HAP-1 (cell line): Measurements from ENCODE around the gene PLEKHG4B.
"Not testable (repeated sequence)": the region's sequence is repeated elsewhere in the genome, so short reads cannot be mapped to it uniquely, and the experiment has no call there.

Experiments
- DNase-seq, 2 experiments: peaks; one replicate each; pipeline ENCODE4 v3.0.0-alpha.2; 2016 to 2020; ENCODE audit warnings: low spot score in 2 of 2
- H3K27me3 ChIP-seq: fragments of 250-450 bp; sonication (Bioruptor Pico); 2 replicates; pipeline ENCODE4 v1.5.1; 2020; ENCODE audit warnings: low read depth, mild to moderate bottlenecking, moderate library complexity
- H3K36me3 ChIP-seq: fragments of 250-450 bp; sonication (Bioruptor Pico); replicated peaks from 2 replicates; pipeline ENCODE4 v1.5.1; 2020; ENCODE audit warnings: mild to moderate bottlenecking
- H3K4me1 ChIP-seq: fragments of 250-450 bp; sonication (Bioruptor Pico); 2 replicates; pipeline ENCODE4 v1.5.1; 2020; ENCODE audit warnings: mild to moderate bottlenecking
- H3K4me3 ChIP-seq: fragments of 250-450 bp; sonication (Bioruptor Pico); 2 replicates; pipeline ENCODE4 v1.5.1; 2020; ENCODE audit warnings: mild to moderate bottlenecking, moderate library complexity
- H3K9me3 ChIP-seq: fragments of 250-450 bp; sonication (Bioruptor Pico); 2 replicates; pipeline ENCODE4 v1.5.1; 2020; ENCODE audit warnings: mild to moderate bottlenecking, moderate library complexity
- in situ Hi-C: fragments of 300-500 bp; cut with MboI; formaldehyde crosslinking; loops from 3 replicates; pipeline ENCODE4 v1.14.3; 2020; ENCODE audit warnings: low sequenced_read_pairs, inconsistent platforms, mixed read lengths

Gene PLEKHG4B

DNA sequence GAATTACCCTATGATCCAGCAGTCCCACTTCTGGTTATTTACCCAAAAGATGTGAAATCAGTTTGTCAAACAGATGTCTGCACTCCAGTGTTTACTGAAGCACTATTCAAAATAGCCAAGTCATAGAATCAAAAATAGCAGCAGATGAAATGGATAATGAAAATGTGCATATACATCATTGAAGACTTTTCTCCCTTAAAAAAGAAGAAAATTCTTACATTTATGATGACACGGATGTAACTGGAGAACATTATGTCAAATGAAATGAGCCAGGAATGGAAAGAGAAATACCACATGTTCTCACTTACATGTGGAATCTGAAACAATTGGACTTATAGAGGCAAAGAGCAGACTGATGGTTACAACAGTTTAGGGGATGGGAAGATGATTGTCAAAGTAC, 21.5 kb upstream of the PLEKHG4B start:
- in situ Hi-C loops: no loop called here
- Histone ChIP-seq H3K27me3 (no peaks in the 10 kb centered on the region), H3K36me3 (no peaks in the 10 kb centered on the region)

DNA sequence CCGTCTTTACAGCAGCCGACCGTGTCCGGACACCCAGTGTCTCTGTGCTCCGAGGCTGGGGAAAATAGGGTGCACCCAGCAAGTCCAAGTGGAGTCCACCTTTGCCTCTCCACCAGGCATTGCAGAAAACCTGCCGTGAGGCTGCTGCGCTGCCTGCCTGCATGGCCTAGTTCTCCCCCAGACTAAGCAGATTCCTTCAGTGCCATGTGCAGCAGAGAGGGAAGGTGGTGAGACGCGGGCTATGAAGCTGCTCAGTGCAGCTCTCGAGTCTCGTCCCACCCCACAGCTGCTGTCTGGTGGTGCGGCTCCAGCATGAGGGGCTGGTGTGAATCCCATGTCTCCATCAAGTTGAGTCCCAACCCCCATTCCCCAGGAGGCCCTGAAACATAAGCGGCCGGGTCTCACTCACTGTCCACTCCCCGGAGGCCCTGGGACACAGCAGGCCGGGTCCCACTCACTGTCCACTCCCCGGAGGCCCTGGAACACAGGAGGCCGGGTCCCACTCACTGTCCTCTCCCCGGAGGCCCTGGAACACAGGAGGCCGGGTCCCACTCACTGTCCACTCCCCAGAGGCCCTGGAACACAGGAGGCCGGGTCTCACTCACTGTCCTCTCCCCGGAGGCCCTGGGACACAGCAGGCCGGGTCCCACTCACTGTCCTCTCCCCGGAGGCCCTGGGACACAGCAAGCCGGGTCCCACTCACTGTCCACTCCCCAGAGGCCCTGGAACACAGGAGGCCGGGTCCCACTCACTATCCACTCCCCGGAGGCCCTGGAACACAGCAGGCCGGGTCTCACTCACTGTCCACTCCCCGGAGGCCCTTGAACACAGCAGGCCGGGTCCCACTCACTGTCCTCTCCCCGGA, 19.4 kb upstream of the PLEKHG4B start:
- H3K9me3 ChIP-seq, H3K4me1 ChIP-seq, H3K4me3 ChIP-seq, in situ Hi-C loops, DNase-seq, H3K36me3 ChIP-seq, H3K27me3 ChIP-seq: not testable (repeated sequence)

More for the DNA sequence above, 21.5 kb upstream of the PLEKHG4B start:
- H3K4me3 ChIP-seq: no peak overlapping the region
- H3K9me3 ChIP-seq: no peaks in the 10 kb centered on the region
- no peak for DNase-seq
- H3K4me1 ChIP-seq: no peaks in the 10 kb centered on the region

DNA sequence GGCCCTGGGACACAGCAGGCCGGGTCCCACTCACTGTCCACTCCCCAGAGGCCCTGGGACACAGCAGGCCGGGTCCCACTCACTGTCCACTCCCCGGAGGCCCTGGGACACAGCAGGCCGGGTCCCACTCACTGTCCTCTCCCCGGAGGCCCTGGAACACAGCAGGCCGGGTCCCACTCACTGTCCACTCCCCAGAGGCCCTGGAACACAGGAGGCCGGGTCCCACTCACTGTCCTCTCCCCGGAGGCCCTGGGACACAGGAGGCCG, 18.9 kb upstream of the PLEKHG4B start:
- H3K36me3 ChIP-seq, H3K4me3 ChIP-seq, H3K27me3 ChIP-seq, in situ Hi-C loops, DNase-seq, H3K9me3 ChIP-seq, H3K4me1 ChIP-seq: not testable (repeated sequence)

DNA sequence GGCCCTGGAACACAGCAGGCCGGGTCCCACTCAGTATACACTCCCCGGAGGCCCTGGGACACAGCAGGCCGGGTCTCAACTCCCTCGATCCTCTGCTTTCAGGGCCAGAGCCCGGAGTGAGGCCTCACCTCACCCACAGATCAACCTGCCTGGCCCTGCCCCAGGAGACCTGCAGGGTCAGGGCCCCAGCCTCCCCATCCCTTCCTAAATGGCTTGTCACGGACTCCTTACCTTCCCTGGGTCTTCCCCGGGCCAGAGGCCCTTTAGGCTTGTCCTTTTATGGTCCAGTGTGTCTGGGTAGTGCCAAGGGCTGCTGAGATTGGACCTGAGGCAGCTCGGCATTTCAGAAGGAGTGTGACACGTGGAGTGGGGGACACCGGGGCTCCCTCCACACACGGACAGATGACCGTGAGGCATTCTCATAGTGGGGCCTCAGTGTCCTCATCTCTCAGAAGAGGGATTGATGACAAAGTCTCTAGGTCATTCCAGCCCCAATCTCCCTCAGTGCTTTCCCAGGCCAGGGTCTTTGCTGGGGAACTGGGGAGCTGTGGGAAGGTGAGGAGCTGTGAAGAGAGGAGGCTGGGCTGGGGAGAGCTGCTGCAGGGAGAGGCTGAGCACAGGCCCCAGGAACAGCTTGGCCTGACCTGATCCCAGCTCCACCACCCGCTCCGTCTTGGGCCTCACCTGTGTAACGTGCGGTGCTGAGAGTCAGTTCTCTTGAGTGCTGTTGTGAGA, 18.0 kb upstream of the PLEKHG4B start:
- no peak for DNase-seq
- no peaks in the 10 kb centered on the region for H3K27me3 ChIP-seq
- H3K9me3 ChIP-seq: no peaks in the 10 kb centered on the region
- in situ Hi-C loops: no loop called here
- H3K4me3 ChIP-seq: no peak overlapping the region
- H3K4me1 ChIP-seq: no peaks in the 10 kb centered on the region
- H3K36me3 ChIP-seq: no peaks in the 10 kb centered on the region

DNA sequence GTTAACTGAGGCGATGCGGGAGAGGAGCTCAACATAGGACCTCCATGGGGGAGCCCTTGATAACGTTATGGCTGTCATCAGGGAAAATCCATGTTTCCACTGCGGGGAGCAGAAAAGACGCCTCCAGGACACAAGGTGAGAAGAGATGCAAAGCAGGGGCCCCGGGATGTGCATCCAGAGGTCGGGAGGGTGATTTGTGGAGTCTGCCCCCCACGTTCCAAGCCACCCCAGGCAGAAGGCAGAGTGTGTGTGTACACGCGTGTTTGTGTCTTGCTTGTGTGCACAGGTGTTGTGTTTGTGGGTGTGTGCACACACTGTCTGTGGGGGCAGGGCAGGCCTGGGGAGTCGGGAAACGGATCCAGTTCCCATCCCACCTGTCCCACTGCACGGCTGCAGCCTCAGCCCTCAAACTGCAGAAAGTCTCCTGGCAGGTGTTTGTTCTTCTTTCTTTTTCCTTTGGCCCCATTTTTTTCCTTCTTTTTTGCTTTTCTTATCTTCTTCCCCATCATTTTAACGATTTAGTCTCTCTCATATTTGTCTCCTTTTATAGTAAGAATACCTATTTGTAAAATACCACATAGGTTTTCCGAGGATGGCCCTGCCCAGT, 17.4 kb upstream of the PLEKHG4B start:
- H3K4me3 ChIP-seq: no peak overlapping the region
- no peaks in the 10 kb centered on the region for H3K4me1 ChIP-seq
- H3K9me3 ChIP-seq: no peaks in the 10 kb centered on the region
- H3K27me3 ChIP-seq: no peaks in the 10 kb centered on the region
- no peak for DNase-seq
- in situ Hi-C loops: no loop called here
- H3K36me3 ChIP-seq: no peaks in the 10 kb centered on the region

DNA sequence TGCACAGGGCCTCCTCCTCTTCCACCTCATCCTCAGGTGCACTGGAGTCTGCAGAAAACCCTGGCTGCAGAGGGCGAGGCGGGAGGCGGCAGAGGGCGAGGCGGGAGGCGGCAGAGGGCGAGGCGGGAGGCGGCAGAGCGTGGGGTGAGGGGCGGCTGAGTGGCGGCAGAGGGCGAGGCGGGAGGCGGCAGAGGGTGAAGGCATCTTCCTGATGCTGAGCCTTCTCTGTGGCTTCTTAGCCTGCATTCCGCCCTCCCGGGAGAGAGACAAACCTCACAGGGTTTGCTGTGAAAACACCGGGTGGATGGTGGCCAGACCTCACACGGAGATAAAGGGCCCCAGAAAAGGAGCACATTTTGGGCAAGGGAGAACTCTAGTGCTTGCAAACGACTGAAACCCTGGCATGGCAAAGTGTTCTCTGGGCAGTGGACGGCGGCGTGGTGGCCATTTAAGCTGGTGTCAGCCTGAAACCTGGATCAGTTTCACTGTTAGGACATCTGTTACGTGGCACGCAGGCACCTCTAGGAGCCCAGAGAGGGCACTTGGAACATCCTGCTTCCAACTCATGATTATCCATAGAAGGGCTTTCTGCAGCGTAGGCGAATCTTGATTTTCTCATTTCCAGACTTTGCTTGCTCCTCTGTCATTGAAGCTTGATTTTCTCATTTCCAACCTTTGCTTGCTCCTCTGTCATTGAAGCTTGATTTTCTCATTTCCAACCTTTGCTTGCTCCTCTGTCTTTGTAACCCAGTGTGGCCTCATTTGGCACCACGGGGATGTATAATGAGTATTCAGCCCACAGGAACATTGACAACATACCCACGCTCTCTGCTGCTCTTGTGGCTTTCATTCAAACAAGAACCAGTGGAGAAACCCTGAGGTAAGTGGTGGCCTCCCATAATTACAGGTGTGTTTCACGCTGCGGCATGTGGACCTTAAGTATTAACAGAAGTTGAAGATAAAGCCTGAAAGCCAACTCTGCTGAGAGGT, 16.3 kb upstream of the PLEKHG4B start:
- no peaks in the 10 kb centered on the region for H3K36me3 ChIP-seq
- no peaks in the 10 kb centered on the region for H3K4me1 ChIP-seq
- no peaks in the 10 kb centered on the region for H3K27me3 ChIP-seq
- no peak for DNase-seq
- no peaks in the 10 kb centered on the region for H3K9me3 ChIP-seq
- in situ Hi-C loops: no loop called here
- no peak overlapping the region for H3K4me3 ChIP-seq

DNA sequence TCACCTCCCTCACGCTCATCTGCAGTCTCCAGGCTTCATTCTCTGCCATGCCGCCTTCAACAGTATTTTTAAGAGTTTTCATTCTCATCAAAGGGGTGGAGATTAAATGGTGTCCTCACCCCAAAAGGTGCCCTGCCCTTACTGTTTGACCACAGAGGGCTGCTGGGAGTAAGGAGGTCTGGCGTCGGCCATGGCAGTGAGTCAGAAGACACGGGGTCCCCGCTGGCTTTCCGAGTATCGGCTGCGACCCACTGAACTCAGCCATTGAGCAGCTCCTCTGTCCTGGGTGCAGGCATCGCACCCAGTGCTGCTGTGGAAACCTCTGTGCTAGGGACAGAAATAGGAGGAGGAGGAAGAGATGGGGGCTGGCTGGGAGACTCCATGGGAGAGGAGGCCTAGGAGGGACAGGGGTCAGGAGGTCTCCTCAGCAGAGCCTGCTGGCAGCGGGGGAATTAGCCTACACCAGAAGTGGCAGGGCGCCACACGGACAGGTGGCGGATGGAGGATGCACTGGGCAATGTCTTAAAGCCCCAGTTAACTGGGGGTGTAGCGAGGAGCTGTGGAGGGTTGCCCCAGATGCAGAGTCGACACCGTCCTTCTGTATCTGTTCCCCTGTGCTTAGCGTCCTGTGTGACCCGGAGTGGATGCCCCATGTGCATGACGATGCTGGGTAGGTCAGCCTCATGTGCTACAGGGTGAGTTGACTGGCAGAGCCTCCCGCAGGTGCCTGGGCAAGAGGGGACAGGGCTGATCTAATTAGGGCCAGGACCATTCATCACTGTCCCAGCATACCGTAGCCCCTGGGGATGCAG, 15.4 kb upstream of the PLEKHG4B start:
- no peaks in the 10 kb centered on the region for H3K27me3 ChIP-seq

DNA sequence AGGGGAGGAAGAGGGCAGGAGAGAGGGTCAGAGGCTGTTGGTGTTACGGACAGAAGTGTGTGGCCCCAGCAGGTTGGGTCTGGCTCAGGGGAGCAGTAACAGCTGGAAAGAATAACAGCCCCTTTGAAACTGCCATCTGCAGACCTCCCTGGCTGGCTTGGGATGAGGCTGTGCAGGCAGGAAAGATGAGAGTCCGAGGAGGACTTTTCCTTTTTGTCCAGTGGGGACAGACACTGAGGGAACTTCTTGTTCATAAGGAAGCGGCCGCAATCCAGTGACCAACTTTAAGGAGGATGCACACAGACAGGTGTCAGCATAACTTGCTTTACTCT, 14.8 kb upstream of the PLEKHG4B start:
- Histone ChIP-seq H3K4me3 (no peak overlapping the region), H3K9me3 (no peaks in the 10 kb centered on the region), H3K27me3 (no peaks in the 10 kb centered on the region), H3K36me3 (no peaks in the 10 kb centered on the region), H3K4me1 (peaks cover 6% of the 10 kb centered on the region)
- in situ Hi-C loops: no loop called here
- DNase-seq: no peak

More for the DNA sequence above, 15.4 kb upstream of the PLEKHG4B start:
- Histone ChIP-seq H3K36me3 (no peaks in the 10 kb centered on the region), H3K9me3 (no peaks in the 10 kb centered on the region), H3K4me3 (no peak overlapping the region), H3K4me1 (peaks cover under 1% of the 10 kb centered on the region)
- in situ Hi-C loops: no loop called here
- DNase-seq: no peak

DNA sequence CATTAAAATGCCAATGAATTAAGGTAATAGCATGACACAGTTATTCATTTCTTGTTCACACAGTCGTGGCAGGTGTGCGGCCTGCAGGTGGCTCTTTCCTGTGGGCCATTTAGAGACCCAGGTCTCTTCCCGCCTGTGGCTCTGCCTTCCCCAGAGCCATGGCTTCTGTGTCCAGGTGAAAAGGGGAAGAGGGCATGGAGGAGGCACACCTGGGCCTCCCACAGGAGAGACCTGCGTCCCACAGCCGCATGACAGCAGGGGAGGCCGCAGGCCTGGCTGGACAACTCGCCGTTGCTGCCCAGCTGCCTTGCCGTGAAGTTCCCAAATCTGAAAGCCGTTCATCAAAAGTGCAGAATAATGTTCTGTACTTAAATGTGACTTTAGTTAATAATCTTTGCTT, 14.4 kb upstream of the PLEKHG4B start:
- no peak for DNase-seq
- Histone ChIP-seq H3K4me3 (no peak overlapping the region), H3K4me1 (peaks cover 9% of the 10 kb centered on the region), H3K9me3 (no peaks in the 10 kb centered on the region), H3K27me3 (no peaks in the 10 kb centered on the region), H3K36me3 (no peaks in the 10 kb centered on the region)
- in situ Hi-C loops: no loop called here

DNA sequence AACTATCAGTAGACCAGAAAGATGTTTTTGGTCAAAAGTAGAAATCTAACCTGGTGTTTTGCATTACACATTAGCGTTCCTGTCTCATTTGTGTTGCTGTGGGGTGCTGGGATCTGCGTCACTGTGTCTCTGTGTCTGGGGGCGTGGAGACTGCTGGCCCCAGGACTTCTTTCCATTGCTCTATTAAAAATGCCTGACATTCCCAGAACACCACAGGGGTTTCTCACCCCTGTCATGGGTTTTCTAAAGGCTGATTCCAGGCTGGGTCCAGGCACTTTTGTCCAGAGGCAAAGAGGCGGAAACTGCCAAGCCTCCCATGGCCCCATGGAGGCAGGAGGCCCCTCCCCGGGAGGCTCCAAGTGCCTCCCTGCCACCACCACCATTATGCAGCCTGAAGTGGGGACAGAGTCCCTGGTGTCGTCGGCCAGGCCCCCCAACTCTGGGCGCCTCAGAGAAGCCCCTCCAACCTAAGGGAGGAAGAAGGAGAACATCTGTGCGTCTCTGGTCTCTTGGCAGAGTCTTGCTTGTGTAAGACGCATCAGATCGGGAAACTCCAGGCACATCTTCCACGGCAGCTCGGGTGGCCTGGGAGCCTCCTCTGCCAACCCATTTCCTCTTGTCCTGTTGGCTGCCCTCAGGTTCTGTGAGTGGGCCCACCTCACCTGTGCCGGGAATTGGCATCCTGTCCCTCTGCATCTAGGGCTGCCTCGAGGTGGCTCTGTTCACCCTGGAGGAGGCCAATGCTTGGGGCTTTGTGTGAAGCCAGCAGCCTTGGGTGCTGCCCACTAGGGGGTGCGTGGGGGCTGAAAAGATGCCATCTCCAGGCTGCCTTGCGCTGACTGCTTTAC, 13.8 kb upstream of the PLEKHG4B start:
- Histone ChIP-seq H3K27me3 (no peaks in the 10 kb centered on the region), H3K9me3 (no peaks in the 10 kb centered on the region), H3K36me3 (no peaks in the 10 kb centered on the region), H3K4me3 (no peak overlapping the region), H3K4me1 (peaks cover 13% of the 10 kb centered on the region)
- in situ Hi-C loops: no loop called here
- peak; percentile 21 to 78 for DNase-seq

DNA sequence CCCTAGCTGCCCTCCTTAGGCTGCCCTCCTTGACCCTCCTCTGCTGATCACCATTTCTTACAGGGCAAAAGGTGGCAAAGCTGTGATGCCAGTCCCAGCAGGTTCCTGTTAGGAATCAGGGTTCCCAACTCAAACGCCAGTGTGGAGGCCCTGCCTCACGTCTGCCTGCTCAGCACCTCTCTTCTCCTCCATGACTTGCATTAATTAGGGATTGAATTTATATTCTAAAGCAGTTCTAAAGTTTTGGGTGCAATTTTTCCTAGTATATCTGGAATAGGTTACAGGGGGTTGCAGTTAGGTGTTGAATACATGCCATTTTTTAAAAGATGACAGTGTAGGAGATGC, 13.2 kb upstream of the PLEKHG4B start:
- in situ Hi-C loops: no loop called here
- no peak for DNase-seq
- Histone ChIP-seq H3K4me1 (peaks cover 13% of the 10 kb centered on the region), H3K4me3 (no peak overlapping the region), H3K27me3 (no peaks in the 10 kb centered on the region), H3K9me3 (no peaks in the 10 kb centered on the region), H3K36me3 (no peaks in the 10 kb centered on the region)

DNA sequence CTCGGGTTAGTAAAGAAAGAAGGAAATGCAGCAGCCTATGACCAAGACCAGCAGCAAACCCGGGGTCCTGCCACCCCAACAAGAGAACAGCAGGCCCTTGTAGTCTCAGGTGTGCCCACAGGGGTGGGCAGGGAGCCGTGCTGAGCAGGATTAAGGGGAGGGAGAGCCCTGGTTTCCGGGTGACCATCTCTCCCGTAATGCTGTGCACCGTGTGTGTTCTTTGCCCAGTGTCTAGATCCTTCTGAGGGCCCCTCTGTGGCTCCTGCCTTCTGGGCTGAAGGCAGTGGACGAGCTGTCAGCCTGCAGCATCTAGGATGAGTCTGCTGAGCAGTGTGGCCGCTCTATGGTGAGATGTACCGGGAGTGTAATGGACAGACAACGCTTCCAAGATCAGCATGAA, 12.7 kb upstream of the PLEKHG4B start:
- Histone ChIP-seq H3K4me3 (no peak overlapping the region), H3K36me3 (no peaks in the 10 kb centered on the region), H3K4me1 (peaks cover 13% of the 10 kb centered on the region), H3K27me3 (no peaks in the 10 kb centered on the region), H3K9me3 (no peaks in the 10 kb centered on the region)
- in situ Hi-C loops: no loop called here
- DNase-seq: no peak
